ENCODE measurements around the gene HBB.

DNA sequence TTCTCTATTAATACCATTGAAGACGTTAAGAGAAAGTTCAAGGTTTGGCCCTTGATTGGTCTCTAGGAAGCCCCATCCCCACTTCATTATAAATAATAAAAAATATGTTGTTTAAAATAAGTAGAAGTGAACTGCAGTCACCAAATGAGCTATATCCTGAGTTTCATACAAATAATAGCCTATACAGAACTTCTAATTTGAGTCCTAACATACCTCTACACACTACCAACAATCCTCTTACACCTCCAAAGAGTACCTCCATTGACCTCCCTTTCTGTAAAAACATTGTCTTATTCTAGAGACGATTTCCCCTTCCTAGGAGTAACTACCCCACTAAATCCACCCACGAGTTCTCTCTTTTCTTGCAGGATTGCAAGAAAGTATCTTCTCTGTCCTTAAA, 14.6 kb upstream of the HBB start:
- TF ChIP-seq, protein P1, sequence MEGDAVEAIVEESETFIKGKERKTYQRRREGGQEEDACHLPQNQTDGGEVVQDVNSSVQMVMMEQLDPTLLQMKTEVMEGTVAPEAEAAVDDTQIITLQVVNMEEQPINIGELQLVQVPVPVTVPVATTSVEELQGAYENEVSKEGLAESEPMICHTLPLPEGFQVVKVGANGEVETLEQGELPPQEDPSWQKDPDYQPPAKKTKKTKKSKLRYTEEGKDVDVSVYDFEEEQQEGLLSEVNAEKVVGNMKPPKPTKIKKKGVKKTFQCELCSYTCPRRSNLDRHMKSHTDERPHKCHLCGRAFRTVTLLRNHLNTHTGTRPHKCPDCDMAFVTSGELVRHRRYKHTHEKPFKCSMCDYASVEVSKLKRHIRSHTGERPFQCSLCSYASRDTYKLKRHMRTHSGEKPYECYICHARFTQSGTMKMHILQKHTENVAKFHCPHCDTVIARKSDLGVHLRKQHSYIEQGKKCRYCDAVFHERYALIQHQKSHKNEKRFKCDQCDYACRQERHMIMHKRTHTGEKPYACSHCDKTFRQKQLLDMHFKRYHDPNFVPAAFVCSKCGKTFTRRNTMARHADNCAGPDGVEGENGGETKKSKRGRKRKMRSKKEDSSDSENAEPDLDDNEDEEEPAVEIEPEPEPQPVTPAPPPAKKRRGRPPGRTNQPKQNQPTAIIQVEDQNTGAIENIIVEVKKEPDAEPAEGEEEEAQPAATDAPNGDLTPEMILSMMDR (conservative IDR thresholded peaks at IDR 0.05), result no peak
- TF ChIP-seq ZFX (IDR thresholded peaks at IDR 0.05), result no peak

Data from C4-2B (cell line).